HG03139 (cell line): Measurements from ENCODE around the gene SMG1.
A peak's percentile ranks its signal among the peaks of the same experiment; 100 is the strongest.
"Not testable (repeated sequence)": the region's sequence is repeated elsewhere in the genome, so short reads cannot be mapped to it uniquely, and the experiment has no call there.

Experiments used
- ATAC-seq: cut with Tn5 transposase; IDR thresholded peaks from one replicate; pipeline ENCODE4 v1.9.1; 2021; ENCODE audit not compliant: unreplicated experiment

Gene SMG1

DNA sequence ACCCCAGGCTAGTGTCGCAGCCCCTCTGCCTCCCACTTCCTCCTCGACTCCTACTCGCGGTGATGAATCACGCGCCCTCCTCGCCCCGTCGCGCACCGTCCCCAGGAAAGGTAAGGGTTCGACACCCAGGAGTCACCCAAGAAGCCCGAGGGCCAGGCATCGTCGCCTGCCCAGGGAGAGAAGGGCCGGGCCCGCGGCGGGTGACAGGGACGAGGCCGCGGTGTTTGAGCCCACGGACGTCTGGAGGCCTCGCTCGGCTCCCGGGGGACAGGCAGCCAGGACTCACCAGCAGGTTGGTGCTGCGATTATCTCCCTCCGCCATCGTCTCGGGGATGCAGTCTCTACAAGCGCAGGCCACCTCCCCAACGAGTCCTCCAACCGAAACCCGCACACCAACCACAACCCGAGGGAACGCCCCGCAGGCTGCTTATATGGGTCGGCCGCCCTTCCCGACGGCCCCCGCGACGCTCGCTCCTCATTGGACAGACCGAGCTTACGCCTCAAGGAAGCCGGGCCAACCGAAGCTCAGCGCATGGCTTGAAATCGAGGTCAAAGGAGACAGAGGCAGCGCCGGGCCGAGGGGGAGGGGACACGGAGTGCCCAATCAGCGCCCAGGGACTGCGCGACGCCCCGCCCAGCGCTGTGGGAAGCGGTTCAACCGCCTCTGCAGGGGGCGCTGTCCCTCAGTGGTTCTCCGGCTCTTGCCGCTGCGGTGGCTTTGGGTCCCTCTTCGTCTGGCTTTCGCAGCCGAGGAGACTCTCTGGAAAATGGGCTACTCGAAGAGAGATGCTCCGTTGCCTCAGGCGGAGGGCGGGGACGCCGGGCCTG is 124.8 kb downstream of the SMG1 start, which contains the start of gene ARL6IP1:
TSS of gene ARL6IP1 (minus strand) at position 405 of the 828 bp plus-strand sequence. CDS start at position 322, 83 bp downstream.
- ATAC-seq = peak; percentile 89

DNA sequence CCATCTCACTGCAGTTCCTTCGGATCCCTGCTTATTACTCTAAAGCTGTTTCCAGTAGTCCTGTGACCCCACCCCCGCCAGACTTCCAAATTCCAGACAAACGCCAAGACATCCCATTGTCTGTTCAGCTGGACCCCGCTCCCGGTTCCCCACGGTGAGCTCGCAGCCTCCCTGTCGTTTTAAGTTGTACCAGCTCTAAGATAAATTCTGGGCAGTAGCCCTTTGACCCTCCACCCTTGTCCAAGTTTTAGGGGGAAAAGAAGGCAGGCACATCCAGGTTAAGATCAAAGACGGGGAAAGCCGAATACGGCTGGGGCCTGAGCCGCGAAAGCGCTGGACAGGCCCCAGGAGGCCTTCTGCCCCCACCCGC is 125.4 kb downstream of the SMG1 start:
- ATAC-seq = no peak

DNA sequence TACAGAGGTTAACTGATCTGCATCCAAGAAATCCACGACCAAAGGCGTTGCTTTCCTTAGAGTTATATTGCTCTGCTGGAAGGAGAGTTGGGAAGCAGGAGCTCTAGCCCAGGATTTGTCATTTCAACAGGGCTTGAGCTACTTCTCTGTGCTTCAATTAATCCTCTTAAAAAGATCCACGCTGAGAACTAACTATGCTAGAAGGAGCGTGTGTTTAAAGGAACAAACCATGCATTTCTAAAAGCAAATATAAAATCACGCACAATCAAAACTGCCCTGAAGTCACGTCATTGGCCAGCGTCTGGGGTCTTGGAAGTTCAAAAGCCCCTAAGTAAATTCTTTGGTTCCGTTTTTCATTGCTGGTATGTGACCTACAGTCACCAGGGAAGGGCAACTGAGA is 125.9 kb downstream of the SMG1 start:
- ATAC-seq = no peak

DNA sequence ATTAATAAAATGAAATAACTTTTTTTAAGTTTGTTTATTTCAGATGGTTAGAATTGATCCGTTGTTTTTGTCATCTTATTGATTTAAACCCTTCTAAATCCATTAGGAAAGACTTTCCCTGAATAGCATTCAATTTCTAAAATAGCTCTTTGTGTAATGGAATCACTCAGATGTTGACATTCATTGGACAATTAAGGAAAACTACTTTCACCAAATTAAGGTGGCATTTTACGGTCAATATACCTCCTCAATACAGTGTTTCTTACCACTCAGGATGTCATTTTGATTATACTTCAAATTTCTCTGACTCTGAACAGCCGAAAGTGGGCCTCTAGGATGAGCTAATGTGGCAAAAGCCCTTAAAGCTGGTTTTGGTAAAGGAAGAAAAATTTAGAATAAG is 126.7 kb downstream of the SMG1 start:
- no peak for ATAC-seq

DNA sequence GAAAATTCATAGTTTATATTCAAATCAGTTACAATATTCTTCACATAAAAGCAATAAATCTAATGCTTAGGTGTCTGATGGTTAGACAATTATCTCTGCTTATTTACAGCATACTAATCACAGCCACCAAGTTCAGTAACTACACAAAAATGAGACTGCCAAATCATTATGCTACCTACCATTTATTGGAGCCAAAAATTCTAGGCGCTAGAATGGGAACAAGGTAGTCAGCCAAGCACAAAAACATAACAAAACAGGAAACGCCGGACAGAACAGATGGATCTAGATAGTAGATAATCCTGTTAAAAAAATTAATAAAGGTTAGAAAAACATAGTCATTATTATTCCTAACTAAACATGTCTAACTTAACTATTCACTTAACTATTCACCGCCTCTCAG is 128.5 kb downstream of the SMG1 start:
- ATAC-seq = no peak

DNA sequence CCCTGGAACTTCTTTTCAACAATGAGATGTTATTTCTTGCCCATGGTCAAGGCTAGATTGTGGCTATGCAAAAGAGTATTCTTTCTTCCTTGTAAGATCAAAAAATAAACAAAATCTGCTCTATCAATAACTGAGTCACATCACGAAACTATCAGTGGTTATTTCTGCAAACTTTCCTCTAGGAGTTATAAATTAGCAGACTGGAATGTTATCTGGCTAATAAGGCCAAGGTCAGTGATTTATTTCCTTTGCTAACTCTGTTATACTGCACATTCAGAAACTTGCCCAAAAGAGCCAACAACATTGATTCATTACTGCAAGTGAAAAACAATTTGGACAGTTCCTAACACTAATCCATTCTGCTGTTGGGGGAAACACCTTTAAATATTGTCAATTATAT is 129.8 kb downstream of the SMG1 start:
- no peak for ATAC-seq

DNA sequence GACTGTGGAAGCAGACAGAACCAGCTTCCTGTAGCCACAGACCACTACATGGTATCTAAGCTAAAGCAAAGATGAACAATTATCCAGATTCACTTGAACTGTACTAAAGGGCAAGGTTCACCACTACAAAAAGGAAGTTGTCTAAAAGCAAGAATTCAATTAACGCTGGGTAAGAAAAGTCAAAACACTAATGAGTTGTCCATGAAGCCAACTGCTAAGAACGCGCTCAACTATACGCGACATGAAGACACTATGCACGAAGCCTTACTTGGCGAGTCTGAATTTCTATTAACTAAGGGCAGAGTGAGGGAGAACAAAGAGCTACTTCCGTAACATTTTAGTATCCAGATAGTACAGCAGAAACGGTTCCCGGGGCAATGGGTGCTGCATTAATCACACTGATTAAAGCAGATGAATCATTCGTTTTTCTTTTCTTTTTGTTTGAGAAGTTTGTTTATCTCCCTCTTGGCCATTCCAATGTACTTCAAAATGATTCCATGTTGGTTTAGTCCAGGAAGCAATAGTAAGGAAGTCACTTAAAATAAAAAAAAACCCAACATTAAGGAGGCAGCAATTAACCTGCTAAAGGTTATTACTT is 133.3 kb downstream of the SMG1 start:
- ATAC-seq = no peak

DNA sequence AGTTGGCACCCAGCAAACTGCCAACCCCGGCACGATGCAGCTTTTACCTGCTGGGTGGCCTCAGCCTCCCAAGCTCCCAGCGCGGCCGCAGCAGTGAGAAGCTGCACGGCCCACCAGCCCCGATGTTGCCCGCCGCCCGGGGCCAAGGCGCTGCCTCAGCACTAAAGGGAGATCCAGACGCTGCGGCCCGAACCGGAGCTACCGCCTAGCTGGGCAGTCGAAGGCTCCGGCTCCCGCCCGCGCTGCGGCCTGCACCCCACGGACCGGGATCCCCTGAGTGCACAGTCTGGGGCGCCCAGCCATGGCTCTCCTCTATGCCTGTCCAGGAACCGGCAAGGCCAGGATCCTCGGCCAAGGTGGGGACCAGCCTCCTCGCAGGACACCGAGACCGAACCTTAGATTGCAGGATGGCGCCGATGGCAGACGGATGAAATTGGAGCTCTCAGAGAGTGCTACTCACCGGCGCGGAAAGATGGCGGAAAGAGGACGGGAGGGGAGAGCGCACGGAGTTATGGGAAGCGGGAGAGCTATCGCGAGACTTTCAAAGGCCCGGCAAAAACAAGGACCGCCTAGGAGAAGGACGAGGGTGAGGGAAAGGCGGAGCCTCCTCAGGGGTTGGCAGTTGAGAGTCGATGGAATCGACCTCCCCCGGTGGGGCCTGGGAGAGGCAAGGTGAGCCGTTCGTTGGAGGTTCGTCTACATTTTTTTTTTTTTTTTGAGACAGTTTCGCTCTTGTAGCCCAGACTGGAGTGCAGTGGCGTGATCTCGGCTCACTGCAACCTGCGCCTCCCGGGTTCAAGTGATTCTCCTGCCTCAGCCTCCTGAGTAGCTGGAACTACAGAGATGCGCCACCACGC is 136.1 kb downstream of the SMG1 start, which contains the start of gene RPS15A:
TSS of gene RPS15A (minus strand) at position 485 of the 857 bp plus-strand sequence. CDS start 1,221 bp downstream, outside the sequence.
- ATAC-seq = peak; percentile 83

DNA sequence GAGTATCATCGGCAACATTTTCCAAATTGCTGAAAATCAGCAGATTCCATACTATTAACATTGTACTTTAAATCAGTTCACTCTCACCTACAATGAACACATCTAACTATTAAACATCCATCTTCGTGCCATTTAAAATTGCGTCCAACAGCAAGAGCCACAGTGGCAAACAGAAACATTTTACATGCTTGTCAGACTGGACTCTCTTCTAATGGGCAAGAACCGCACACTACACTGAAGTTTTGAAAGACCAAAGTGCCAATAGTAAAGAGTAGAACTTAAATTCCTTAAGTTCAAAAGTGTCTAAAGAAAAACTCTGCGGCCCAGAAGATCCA is 136.7 kb downstream of the SMG1 start:
- ATAC-seq = no peak

DNA sequence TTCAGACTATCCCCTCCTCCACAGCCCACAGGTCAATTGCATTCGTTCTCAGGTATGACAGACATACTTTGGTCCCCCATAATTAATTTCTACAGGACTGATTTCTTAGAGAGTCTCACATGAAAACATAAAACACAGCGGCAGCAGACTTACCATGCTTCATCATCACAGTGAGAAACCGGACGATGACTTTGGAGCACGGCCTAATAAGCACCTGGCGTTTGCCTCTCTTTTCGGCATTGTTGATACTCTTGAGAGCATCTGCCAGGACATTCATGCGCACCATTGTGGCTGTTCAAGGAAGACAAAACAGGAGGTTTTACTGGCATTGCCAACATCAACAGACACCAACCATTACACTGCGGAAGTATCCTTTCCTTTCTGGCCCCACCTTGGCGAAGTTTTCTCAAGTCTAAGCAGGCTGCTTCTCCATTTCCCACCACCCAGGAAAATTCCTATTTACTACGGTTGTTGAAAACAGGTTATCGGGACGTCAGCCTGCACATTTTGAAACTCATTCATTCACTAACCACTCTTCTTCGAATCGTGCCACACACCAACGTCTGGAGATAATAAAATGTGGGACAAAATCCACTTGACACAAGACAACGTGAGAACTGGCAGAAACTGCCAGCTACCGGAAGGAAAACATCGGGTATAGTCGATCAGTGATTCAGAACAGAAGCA is 137.2 kb downstream of the SMG1 start:
- ATAC-seq = no peak

DNA sequence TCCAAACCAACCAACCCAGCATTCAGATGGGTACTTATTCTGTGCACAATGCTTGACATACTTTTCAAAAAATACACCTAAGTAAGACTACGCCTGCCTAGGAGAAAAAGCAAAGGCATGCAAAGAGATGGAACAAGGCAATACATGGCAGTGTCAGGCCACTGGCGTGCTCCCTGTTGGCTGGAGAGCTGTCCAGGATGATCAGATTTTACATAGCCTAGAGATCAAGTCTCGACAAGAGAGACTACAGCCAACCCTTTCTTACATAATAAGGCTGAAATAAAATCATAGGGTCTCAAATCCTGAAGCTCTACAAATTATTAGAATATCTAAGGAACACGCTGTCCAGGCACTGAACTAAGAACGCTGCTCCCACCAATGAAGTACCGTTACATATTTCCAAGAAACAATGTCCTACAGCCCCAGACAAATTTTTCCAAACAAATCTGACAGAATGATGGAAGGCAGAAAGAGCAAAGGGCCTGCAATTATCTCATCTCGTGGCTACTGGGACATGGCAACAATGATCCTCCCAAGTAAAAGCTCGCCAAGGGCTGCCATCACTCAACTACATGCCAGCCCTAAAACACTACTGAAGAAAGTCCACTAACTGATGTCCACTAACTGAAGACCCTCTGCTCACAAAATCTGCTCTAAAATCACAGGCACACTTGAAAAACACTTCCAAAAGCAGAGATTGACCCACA is 141.1 kb downstream of the SMG1 start:
- no peak for ATAC-seq

DNA sequence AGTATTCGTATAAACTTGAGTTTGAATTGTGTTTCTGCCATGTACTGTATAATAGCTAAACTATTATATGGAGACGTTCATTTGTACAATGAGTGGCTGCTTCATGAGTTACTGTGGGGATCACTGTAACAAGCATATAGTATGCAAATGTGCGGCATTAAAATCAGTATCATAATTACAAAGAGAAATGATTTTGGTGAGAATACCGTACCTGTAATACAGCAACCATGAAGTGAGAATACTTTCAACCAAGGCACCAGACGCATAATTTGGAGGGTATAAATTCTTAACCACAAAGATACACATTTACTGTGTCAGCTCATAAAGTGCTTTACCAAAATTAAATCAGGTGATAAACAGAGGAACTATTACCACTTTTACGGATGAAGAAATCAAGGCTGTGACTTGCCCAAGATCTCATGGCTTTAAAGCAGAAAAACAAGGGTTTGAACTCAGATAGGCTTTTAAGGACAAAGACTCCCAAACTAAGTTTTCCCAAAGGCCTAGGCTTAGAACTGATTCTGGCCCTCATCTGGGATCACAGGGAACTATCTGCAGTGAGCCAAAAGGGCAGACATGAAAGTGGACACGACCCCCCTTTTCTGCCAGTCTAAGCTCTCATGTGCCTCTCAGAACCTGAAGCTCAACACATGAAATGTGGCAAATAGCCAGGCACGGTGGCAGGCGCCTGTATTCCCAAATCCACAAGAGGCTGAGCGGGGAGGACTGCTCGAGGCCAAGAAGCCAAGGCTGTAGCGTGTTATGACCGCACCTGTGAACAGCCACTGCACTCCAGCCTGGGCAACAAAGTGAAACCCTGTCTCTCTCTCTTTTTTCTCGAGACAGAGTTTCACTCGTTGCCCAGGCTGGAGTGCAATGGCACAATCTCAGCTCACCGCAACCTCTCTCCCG is 142.5 kb downstream of the SMG1 start:
- no peak for ATAC-seq

DNA sequence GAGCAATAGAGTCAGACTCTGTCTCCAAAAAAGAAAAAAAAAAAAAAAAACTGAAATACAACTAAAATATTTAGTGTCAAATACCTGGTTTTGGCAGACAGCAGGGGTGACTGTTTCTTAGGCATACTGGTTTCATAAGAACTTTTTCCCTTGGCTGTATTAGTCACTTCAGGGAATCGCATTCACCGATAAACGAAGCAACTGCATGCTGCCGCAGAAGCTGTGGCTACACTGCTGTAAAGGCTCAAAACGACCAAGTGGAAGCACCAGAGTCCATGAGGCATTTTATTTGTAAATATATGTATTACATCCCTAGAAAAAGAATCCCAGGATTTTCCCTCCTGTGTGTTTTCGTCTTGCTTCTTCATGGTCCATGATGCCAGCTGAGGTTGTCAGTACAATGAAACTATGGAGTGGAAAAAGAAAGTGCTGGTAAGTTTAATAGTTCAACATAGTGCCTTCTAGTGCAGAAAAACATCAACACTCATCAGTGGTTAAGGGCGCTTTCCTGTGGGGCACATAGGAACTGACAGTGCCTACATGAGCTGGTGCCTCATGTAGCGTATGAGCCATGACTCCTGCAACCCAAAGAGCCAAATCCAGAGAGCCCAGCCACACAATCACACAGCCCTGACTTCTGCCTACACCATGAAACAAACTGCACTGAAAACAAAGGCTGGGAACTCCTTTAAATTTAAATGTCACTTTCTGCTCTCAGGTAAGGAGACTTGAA is 143.3 kb downstream of the SMG1 start:
- no peak for ATAC-seq

DNA sequence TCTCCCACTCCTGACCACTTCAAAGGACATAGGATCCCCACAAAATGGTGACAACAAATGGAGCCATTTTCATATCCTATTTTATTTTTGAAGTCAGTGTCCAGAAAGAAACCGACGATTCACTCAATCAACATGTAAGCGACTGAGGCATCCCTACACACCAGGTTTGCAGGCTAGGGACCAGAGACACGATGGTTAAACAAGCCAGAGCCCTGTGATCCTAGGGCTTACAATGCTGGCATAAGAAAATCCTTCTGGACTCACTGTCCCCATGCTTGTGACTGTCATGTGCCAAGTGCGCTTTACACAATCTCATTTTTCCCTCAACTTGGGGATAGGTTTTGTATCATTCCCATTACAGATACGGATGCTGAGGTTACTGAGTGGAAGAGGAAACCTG is 145.0 kb downstream of the SMG1 start:
- not testable (repeated sequence) for ATAC-seq

DNA sequence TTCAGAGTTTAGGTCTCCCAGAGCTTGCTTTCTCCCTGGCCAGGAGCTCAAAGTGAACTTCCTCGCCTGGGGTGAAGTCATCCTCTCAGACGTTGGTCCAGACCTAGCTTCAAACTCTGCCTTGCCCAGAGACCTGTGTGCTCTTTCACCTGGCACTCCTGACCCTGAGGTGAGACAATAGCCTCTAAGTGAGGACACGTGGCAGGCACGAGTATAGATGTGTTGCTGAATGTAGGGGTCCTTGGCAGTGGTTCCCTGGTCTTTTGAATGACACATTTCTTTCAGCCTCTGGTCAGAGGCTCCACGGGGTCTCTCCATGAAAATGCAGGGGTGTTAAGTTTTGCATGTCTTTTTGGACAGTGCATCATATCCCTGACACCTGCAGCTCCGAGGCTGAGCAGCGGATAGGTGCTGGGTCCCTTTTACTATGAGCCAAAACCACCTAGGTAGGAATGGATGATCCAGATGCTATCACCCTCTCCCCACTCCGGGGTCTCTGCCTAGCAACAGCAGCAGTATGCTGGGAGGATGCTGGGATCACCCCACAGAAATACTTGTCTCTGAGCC is 145.7 kb downstream of the SMG1 start:
- ATAC-seq = not testable (repeated sequence)

DNA sequence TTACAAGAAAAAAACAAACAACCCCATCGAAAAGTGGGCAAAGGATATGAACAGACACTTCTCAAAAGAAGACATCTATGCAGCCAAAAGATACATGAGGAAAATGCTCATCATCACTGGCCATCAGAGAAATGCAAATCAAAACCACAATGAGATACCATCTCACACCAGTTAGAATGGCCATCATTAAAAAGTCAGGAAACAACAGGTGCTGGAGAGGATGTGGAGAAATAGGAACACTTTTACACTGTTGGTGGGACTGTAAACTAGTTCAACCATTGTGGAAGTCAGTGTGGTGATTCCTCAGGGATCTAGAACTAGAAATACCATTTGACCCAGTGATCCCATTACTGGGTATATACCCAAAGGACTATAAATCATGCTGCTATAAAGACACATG is 148.5 kb downstream of the SMG1 start:
- not testable (repeated sequence) for ATAC-seq

DNA sequence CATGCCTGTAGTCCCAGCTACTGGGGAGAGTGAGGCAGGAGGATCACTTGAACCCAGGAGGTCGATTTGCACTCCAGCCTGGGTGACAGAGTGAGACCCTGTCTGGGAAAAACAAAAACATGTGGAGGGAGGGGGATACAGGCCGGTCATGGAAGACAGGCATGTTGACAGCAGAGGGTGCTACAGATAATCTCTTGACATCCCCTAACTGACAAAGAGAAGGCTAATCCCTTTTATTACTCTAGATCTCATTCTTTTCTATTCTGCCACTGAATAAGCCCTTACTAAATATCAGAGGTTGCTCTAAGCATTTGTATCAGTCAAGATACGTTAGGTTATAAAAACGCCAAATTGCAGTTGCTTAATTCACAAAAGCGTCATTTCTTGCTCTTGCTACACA is 149.9 kb downstream of the SMG1 start:
- ATAC-seq = not testable (repeated sequence)

DNA sequence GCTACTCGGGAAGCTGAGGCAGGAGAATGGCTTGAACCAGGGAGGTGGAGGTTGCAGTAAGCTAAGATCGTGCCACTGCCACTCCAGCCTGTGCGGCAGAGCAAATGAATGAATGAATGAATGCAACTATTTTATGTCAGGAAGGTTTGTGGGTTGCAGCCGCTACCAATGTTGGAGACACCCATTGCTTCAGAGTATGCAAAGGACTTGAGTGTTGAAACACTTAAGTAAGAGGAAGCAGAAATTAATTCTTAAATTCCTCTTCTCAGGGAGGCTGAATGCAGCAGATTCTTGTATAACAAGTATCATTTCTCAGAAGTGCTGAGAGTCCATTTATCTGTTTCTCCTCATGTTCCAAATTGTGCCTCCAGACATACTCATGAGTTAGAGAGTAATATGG is 151.6 kb downstream of the SMG1 start:
- not testable (repeated sequence) for ATAC-seq
